ENCODE results near the gene NRXN3.

DNA sequence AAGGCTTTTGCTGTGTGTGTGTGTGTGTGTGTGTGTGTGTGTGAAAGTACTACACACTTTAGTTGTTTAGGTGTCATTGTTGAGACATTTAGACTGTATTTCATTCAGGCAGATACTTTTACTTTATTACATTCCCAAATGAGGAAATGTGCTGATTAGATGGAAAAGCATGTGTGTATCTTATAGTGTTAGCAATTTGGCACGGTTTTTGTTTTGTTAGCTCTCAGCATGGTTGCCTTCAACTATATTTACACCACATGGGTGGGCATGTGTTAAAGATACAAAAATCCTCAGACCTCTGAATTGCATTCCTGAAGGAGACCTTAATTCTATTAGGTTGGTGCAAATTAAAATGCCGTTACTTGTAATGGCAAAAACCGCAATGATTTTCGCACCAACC, 1161.7 kb downstream of the NRXN3 start:
- TF ChIP-seq CTCF (IDR thresholded peaks at IDR 0.05), result no peak
- TF ChIP-seq POLR2A (IDR thresholded peaks at IDR 0.05), result no peak
